ENCODE results near the gene ANKRD33. TPM values are rescaled to one million over a fixed set of nuclear protein-coding genes. Genes with fewer than 3 reads are reported as not detected.

Gene ANKRD33
- total RNA-seq, 1 experiment from 2014 or later, result not detected

DNA sequence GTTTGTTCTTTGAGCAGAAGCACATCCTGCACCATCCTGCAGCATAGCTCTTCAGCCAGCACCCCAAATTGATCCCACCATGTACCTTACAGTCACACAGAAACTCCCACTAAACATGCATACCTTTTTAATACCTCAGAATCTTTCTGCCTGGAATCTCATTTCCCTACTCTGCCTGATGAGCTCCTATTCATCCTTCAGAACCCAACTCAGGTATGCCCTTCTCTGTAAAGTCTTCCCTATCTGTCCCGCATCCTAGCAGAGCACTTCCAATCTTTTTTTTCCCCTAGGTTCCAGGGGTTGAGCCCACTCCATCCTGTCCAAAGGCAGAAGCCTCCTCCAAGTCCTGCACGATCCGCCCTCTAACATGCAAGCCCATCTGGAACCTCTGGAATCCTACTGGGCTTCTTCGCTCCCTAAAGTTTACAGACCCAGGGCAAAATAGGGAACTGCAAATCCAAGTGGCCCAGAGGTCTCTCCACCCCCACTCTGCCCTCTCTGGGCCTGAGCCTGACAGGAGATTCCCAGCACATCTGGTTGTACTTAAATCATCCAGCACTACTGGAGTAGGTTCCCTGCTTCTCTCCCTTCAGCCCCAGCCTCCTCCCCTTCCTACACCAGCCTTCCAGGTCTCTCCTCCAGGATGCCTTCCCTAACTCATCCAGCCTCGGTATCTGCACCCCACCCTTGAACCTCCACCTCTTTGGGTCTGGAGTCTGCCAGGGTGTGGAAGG lies 35.3 kb upstream of the ANKRD33 start:
- Histone ChIP-seq H3K4me1 (ENCODE audit: low read length) (no peaks in the 10 kb centered on the region), H4K20me1 (ENCODE audit: insufficient read depth, low read depth, low read length) (no peaks in the 10 kb centered on the region), H3K9ac (ENCODE audit: low read length) (no peak overlapping the region), H3K4me3 (ENCODE audit: low read length) (no peak overlapping the region), H3K79me2 (ENCODE audit: low read length) (no peaks in the 10 kb centered on the region), H3K27ac (ENCODE audit: low read length) (no peak overlapping the region), H3K9me3 (ENCODE audit: low read length) (no peaks in the 10 kb centered on the region), H3K9me2 (replicated peaks; ENCODE audit: insufficient read depth, low read length) (no peaks in the 10 kb centered on the region), H3K36me3 (ENCODE audit: insufficient read depth, low read length) (no peaks in the 10 kb centered on the region), H3K27me3 (ENCODE audit: low read length) (no peaks in the 10 kb centered on the region), H2AFZ (ENCODE audit: low read length) (no peak overlapping the region), H3K4me2 (ENCODE audit: low read depth, low read length, poor library complexity, severe bottlenecking) (no peak overlapping the region)
- DNase-seq, result no peak

- H3K9me2 ChIP-seq (replicated peaks; ENCODE audit: insufficient read depth, low read length), result no peaks in the 10 kb centered on the region
- DNase-seq, result no peak
- H3K9ac ChIP-seq (ENCODE audit: low read length), result no peak overlapping the region
- no peaks in the 10 kb centered on the region for H3K27me3 ChIP-seq (ENCODE audit: low read length)
- no peak overlapping the region for H2AFZ ChIP-seq (ENCODE audit: low read length)
- H3K9me3 ChIP-seq (ENCODE audit: low read length), result no peaks in the 10 kb centered on the region
- no peak overlapping the region for H3K4me3 ChIP-seq (ENCODE audit: low read length)
- no peaks in the 10 kb centered on the region for H4K20me1 ChIP-seq (ENCODE audit: insufficient read depth, low read depth, low read length)
- no peak overlapping the region for H3K4me2 ChIP-seq (ENCODE audit: low read depth, low read length, poor library complexity, severe bottlenecking)
- no peaks in the 10 kb centered on the region for H3K4me1 ChIP-seq (ENCODE audit: low read length)
- no peaks in the 10 kb centered on the region for H3K79me2 ChIP-seq (ENCODE audit: low read length)
- H3K27ac ChIP-seq (ENCODE audit: low read length), result no peak overlapping the region
- H3K36me3 ChIP-seq (ENCODE audit: insufficient read depth, low read length), result no peaks in the 10 kb centered on the region
Measured at GRCh38 chr12:51855586-51856428, 32.1 kb upstream of the ANKRD33 start.

- H3K27ac ChIP-seq (ENCODE audit: low read length), result no peak overlapping the region
- DNase-seq, result no peak
Measured at GRCh38 chr12:51860986-51861385, 26.9 kb upstream of the ANKRD33 start.

GRCh38 chr12:51862947-51863346 lies 25.0 kb upstream of the ANKRD33 start:
- no peak overlapping the region for H2AFZ ChIP-seq (ENCODE audit: low read length)
- no peak for DNase-seq
- H3K4me2 ChIP-seq (ENCODE audit: low read depth, low read length, poor library complexity, severe bottlenecking), result no peak overlapping the region
- no peaks in the 10 kb centered on the region for H3K9me2 ChIP-seq (replicated peaks; ENCODE audit: insufficient read depth, low read length)
- H3K9ac ChIP-seq (ENCODE audit: low read length), result no peak overlapping the region
- H3K27ac ChIP-seq (ENCODE audit: low read length), result no peak overlapping the region
- no peaks in the 10 kb centered on the region for H3K79me2 ChIP-seq (ENCODE audit: low read length)
- no peaks in the 10 kb centered on the region for H4K20me1 ChIP-seq (ENCODE audit: insufficient read depth, low read depth, low read length)
- H3K27me3 ChIP-seq (ENCODE audit: low read length), result no peaks in the 10 kb centered on the region
- no peaks in the 10 kb centered on the region for H3K9me3 ChIP-seq (ENCODE audit: low read length)
- H3K4me3 ChIP-seq (ENCODE audit: low read length), result no peak overlapping the region
- H3K36me3 ChIP-seq (ENCODE audit: insufficient read depth, low read length), result no peaks in the 10 kb centered on the region
- H3K4me1 ChIP-seq (ENCODE audit: low read length), result no peaks in the 10 kb centered on the region

More at GRCh38 chr12:51860986-51861385, 26.9 kb upstream of the ANKRD33 start:
- no peaks in the 10 kb centered on the region for H3K9me3 ChIP-seq (ENCODE audit: low read length)
- no peaks in the 10 kb centered on the region for H4K20me1 ChIP-seq (ENCODE audit: insufficient read depth, low read depth, low read length)
- no peak overlapping the region for H2AFZ ChIP-seq (ENCODE audit: low read length)
- no peaks in the 10 kb centered on the region for H3K4me1 ChIP-seq (ENCODE audit: low read length)
- no peaks in the 10 kb centered on the region for H3K9me2 ChIP-seq (replicated peaks; ENCODE audit: insufficient read depth, low read length)
- H3K4me3 ChIP-seq (ENCODE audit: low read length), result no peak overlapping the region
- no peak overlapping the region for H3K4me2 ChIP-seq (ENCODE audit: low read depth, low read length, poor library complexity, severe bottlenecking)
- H3K27me3 ChIP-seq (ENCODE audit: low read length), result no peaks in the 10 kb centered on the region
- H3K79me2 ChIP-seq (ENCODE audit: low read length), result no peaks in the 10 kb centered on the region
- H3K36me3 ChIP-seq (ENCODE audit: insufficient read depth, low read length), result no peaks in the 10 kb centered on the region
- no peak overlapping the region for H3K9ac ChIP-seq (ENCODE audit: low read length)

DNA sequence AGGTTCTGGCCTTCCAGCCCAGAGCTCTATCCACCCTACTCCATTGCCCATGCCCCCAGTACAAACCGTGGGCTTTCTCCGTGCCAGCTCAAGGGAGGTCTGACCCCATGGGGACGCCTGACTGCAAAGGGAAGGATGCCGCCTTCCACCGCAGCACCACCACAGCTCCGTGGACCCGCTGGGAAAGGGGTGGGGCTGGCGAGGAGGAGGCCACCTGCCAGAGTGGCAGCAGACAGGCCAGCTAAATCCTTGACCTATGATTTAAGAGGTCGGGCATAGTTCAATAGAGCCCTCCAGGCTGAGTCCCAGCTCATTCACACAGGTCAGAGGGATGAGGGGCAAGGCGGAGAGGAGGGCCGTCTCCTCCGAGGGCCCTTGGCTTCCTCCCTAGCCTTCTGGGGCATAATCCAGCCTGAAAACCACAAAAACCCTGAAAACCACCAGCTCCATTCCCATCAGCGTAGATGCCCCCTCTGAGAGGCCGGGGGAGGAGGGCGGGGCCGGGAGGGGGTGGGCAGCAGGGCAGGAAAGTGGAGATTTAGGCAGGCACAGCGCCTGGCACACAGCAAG lies 24.5 kb upstream of the ANKRD33 start:
- Histone ChIP-seq H3K9me2 (replicated peaks; ENCODE audit: insufficient read depth, low read length) (no peaks in the 10 kb centered on the region), H2AFZ (ENCODE audit: low read length) (no peak overlapping the region), H3K4me3 (ENCODE audit: low read length) (no peak overlapping the region), H3K4me1 (ENCODE audit: low read length) (no peaks in the 10 kb centered on the region), H3K9ac (ENCODE audit: low read length) (no peak overlapping the region), H3K36me3 (ENCODE audit: insufficient read depth, low read length) (no peaks in the 10 kb centered on the region), H3K4me2 (ENCODE audit: low read depth, low read length, poor library complexity, severe bottlenecking) (no peak overlapping the region), H3K27ac (ENCODE audit: low read length) (no peak overlapping the region), H3K27me3 (ENCODE audit: low read length) (no peaks in the 10 kb centered on the region), H3K79me2 (ENCODE audit: low read length) (no peaks in the 10 kb centered on the region), H4K20me1 (ENCODE audit: insufficient read depth, low read depth, low read length) (no peaks in the 10 kb centered on the region), H3K9me3 (ENCODE audit: low read length) (no peaks in the 10 kb centered on the region)
- DNase-seq, result no peak

DNA sequence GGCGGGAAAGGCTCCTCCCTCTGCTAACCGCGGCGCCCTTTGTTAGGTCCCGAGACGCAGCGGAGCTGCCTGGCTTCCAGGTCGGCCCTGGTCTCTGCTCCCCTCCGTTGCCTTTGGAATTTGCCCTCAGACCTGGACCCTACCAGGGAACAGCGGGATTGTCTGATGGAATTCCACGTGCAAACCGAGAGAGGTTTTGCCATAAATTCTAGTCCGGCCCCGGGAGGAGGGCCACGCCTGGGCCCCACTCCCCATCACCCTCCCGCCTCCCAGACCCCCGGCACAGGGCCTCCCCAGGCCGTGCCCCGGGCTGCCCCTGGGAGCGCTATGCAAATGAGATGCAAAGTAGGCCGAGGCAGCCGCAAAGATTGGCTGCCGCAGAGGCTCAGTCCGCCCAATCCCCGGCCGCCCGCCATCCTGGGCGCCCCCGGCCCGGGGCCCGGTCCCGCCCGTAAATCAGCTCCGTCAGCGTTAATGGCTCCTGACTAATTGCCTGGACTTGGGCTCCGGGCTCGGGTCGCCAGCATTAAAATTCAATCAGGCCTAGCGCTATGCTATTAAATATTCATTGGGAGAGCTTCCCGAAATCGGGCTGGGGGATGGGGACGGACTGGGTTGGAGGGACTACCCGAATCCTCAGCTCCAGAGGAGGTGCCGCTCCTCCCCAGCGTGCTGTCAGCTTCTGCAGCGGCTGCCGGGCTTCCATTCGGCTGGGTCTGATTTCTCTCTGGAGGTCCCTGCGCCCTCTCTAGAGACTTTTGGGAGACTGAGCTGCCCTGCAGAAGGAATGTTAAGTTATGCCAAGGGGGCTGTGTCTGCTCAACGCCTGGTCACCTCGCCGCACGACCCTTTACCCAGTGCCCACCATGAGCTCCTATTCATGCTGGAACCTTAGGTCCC lies 23.7 kb upstream of the ANKRD33 start:
- Histone ChIP-seq H3K27me3 (ENCODE audit: low read length) (no peaks in the 10 kb centered on the region), H4K20me1 (ENCODE audit: insufficient read depth, low read depth, low read length) (no peaks in the 10 kb centered on the region), H3K4me3 (ENCODE audit: low read length) (no peak overlapping the region), H3K27ac (ENCODE audit: low read length) (no peak overlapping the region), H2AFZ (ENCODE audit: low read length) (no peak overlapping the region), H3K4me2 (ENCODE audit: low read depth, low read length, poor library complexity, severe bottlenecking) (no peak overlapping the region), H3K9me3 (ENCODE audit: low read length) (no peaks in the 10 kb centered on the region), H3K36me3 (ENCODE audit: insufficient read depth, low read length) (no peaks in the 10 kb centered on the region), H3K9ac (ENCODE audit: low read length) (no peak overlapping the region), H3K4me1 (ENCODE audit: low read length) (no peaks in the 10 kb centered on the region), H3K79me2 (ENCODE audit: low read length) (no peaks in the 10 kb centered on the region), H3K9me2 (replicated peaks; ENCODE audit: insufficient read depth, low read length) (no peaks in the 10 kb centered on the region)
- DNase-seq, result no peak

GRCh38 chr12:51864833-51865670 lies 22.9 kb upstream of the ANKRD33 start:
- Histone ChIP-seq H3K27ac (ENCODE audit: low read length) (no peak overlapping the region), H3K9me2 (replicated peaks; ENCODE audit: insufficient read depth, low read length) (no peaks in the 10 kb centered on the region), H3K4me1 (ENCODE audit: low read length) (no peaks in the 10 kb centered on the region), H4K20me1 (ENCODE audit: insufficient read depth, low read depth, low read length) (no peaks in the 10 kb centered on the region), H3K4me2 (ENCODE audit: low read depth, low read length, poor library complexity, severe bottlenecking) (no peak overlapping the region), H3K4me3 (ENCODE audit: low read length) (no peak overlapping the region), H2AFZ (ENCODE audit: low read length) (no peak overlapping the region), H3K36me3 (ENCODE audit: insufficient read depth, low read length) (no peaks in the 10 kb centered on the region), H3K9me3 (ENCODE audit: low read length) (no peaks in the 10 kb centered on the region), H3K79me2 (ENCODE audit: low read length) (no peaks in the 10 kb centered on the region), H3K9ac (ENCODE audit: low read length) (no peak overlapping the region), H3K27me3 (ENCODE audit: low read length) (no peaks in the 10 kb centered on the region)
- no peak for DNase-seq

Data from Karpas-422 (cell line).